B cell (primary cell): Measurements from ENCODE around the gene ZP4. TPM values are rescaled to one million over a fixed set of nuclear protein-coding genes. Genes with fewer than 3 reads are reported as not detected.

Source experiments
- ATAC-seq: fragments of 200-7000 bp; cut with Tn5 transposase; one replicate; pipeline ENCODE4 v1.10.0; 2021; ENCODE audit warnings: low read depth, mild to moderate bottlenecking, moderate number of reproducible peaks, moderate library complexity
- CTCF ChIA-PET: fragments of 350-600 bp; sonication (Branson Sonifier 250); formaldehyde crosslinking; loops from one replicate; lab custom pipeline; 2021; ENCODE audit warnings: antibody characterized with exemption, inconsistent platforms; lab: Charles Lee
- POLR2A ChIA-PET: fragments of 350-600 bp; sonication (Branson Sonifier 250); formaldehyde crosslinking; loops from one replicate; lab custom pipeline; 2021; ENCODE audit warnings: antibody characterized with exemption; lab: Charles Lee
- DNase-seq: peaks from one replicate; pipeline ENCODE4 v3.0.0; 2013
- H2AFZ ChIP-seq: 2 replicates; pipeline ENCODE4 v1.6.1; 2012; ENCODE audit warnings: mild to moderate bottlenecking, low read depth, low read length; ENCODE audit not compliant: insufficient read depth, poor library complexity, severe bottlenecking
- H3K27ac ChIP-seq, 2 donors: 1 replicate in 1 of 2; 2 replicates in 1 of 2; pipeline ENCODE4 v1.5.1; 2012 to 2013; ENCODE audit warnings: low read length in 2 of 2, mild to moderate bottlenecking in 2 of 2, moderate library complexity in 1 of 2
- H3K27me3 ChIP-seq, 4 experiments: fragments of 200-600 bp in 1 of 4; sonication (generic) in 1 of 4; replicated peaks in 1 of 4; 1 replicate in 2 of 4; 2 replicates in 2 of 4; pipeline versions ENCODE4 v1.6.1 to v1.7.0; 2013 to 2016; ENCODE audit warnings: low read length in 3 of 4, mild to moderate bottlenecking in 2 of 4, mixed read lengths in 1 of 4, moderate library complexity in 1 of 4; ENCODE audit not compliant: insufficient read depth in 4 of 4, control insufficient read depth in 3 of 4; ENCODE audit errors: control extremely low read depth in 1 of 4
- H3K36me3 ChIP-seq, 2 experiments: replicated peaks in 1 of 2; 1 replicate in 1 of 2; 2 replicates in 1 of 2; pipeline versions ENCODE4 v1.6.1 to v1.7.1; 2013; ENCODE audit warnings: low read length in 1 of 2; ENCODE audit not compliant: insufficient read depth in 2 of 2, control insufficient read depth in 1 of 2; ENCODE audit errors: control extremely low read depth in 1 of 2, extremely low read depth in 1 of 2
- H3K4me1 ChIP-seq, 2 donors: fragments of 200-600 bp in 1 of 2; sonication (generic) in 1 of 2; 1 replicate in 1 of 2; 2 replicates in 1 of 2; pipeline versions ENCODE4 v1.5.1 to v1.6.1; 2013 to 2017; ENCODE audit warnings: low read length in 2 of 2; ENCODE audit not compliant: control insufficient read depth in 2 of 2, insufficient read depth in 2 of 2
- H3K4me2 ChIP-seq: replicated peaks from 2 replicates; pipeline ENCODE3; 2012; ENCODE audit warnings: mild to moderate bottlenecking, low read depth, low read length; ENCODE audit not compliant: poor library complexity, severe bottlenecking
- H3K4me3 ChIP-seq, 5 experiments: fragments of 200-600 bp in 1 of 5; sonication (generic) in 1 of 5; 1 replicate in 3 of 5; 2 replicates in 2 of 5; pipeline versions ENCODE4 v1.5.1 to v1.7.0; 2011 to 2016; ENCODE audit warnings: low read length in 4 of 5, mild to moderate bottlenecking in 4 of 5, low read depth in 2 of 5, control low read depth in 1 of 5, moderate library complexity in 1 of 5; ENCODE audit not compliant: insufficient read depth in 1 of 5; ENCODE audit errors: control extremely low read depth in 1 of 5, extremely low read depth in 1 of 5
- H3K79me2 ChIP-seq: fragments of 200-600 bp; sonication (generic); one replicate; pipeline ENCODE4 v1.6.0; 2016; ENCODE audit warnings: low read length; ENCODE audit not compliant: control insufficient read depth, insufficient read depth
- H3K9ac ChIP-seq: fragments of 200-600 bp; sonication (generic); 2 replicates; pipeline ENCODE4 v1.6.1; 2017; ENCODE audit warnings: mild to moderate bottlenecking, low read length, moderate library complexity
- H3K9me3 ChIP-seq, 3 donors: one replicate each; pipeline versions ENCODE4 v1.6.1 to v1.7.1; 2013; ENCODE audit warnings: low read length in 2 of 3; ENCODE audit not compliant: control insufficient read depth in 2 of 3, insufficient read depth in 1 of 3; ENCODE audit errors: control extremely low read depth in 1 of 3
- H4K20me1 ChIP-seq: 2 replicates; pipeline ENCODE4 v1.6.0; 2012; ENCODE audit warnings: mild to moderate bottlenecking, low read length; ENCODE audit not compliant: insufficient read depth, control insufficient read depth, poor library complexity, severe bottlenecking
- H3K27ac Mint-ChIP-seq: one replicate; pipeline ENCODE4 v1.8.0; 2021; ENCODE audit warnings: mixed read lengths
- H3K27me3 Mint-ChIP-seq: one replicate; pipeline ENCODE4 v1.8.0; 2021; ENCODE audit warnings: mixed read lengths
- H3K4me1 Mint-ChIP-seq: one replicate; pipeline ENCODE4 v1.8.0; 2021; ENCODE audit warnings: mixed read lengths
- H3K4me3 Mint-ChIP-seq: one replicate; pipeline ENCODE4 v1.8.0; 2021; ENCODE audit warnings: mixed read lengths
- H3K9me3 Mint-ChIP-seq: one replicate; pipeline ENCODE4 v1.8.0; 2022; ENCODE audit warnings: mixed read lengths; ENCODE audit not compliant: insufficient read depth
- CTCF ChIP-seq: fragments of 200-600 bp; IDR thresholded peaks from one replicate; pipeline ENCODE4 v1.8.0; 2022; ENCODE audit warnings: antibody characterized with exemption, mild to moderate bottlenecking
- EZH2 ChIP-seq: IDR thresholded peaks from 2 replicates; pipeline ENCODE4 v1.6.1; 2012; ENCODE audit warnings: borderline replicate concordance, low read depth, mild to moderate bottlenecking, moderate library complexity, low read length; ENCODE audit not compliant: insufficient read depth, poor library complexity, severe bottlenecking
- WGBS: methylation state at CpG from one replicate; pipeline ENCODE4 v1.1.5; 2013; ENCODE audit warnings: missing lambda C conversion rate; ENCODE audit not compliant: insufficient coverage; 5-methylcytosine and 5-hydroxymethylcytosine counted together
- intact Hi-C: fragments of 100-400 bp; cut with micrococcal nuclease; formaldehyde crosslinking; loops from one replicate; pipeline ENCODE4 v1.10.0; 2022
- polyA plus RNA-seq: library from polyadenylated mRNA; depleted of rRNA; stranded (reverse); fragments of >200 nt; gene quantifications from 2 replicates; pipeline ENCODE4 v1.2.3, GENCODE V29; 2012
- total RNA-seq, 2 donors: library from RNA; stranded (reverse); fragments of 120-200 nt in 1 of 2; gene quantifications; 1 replicate in 1 of 2; 2 replicates in 1 of 2; pipeline versions ENCODE4 v1.2.3 to v1.2.4, GENCODE V29; 2013 to 2022

ZP4 gene
- total and polyA plus RNA-seq, 2 donors (not counting 1 experiment from before 2014, with no cell fraction given), result not detected

GRCh38 chr1:237857455-237857854 is 33.3 kb downstream of the ZP4 start:
- Histone ChIP-seq H3K27me3 (no peaks in the 10 kb centered on the region), H3K9me3 (no peaks in the 10 kb centered on the region), H3K4me1 (no peaks in the 10 kb centered on the region), H3K27ac (no peak overlapping the region), H3K4me2 (no peak overlapping the region), H3K36me3 (no peaks in the 10 kb centered on the region), H2AFZ (no peak overlapping the region), H4K20me1 (no peaks in the 10 kb centered on the region), H3K4me3 (no peak overlapping the region), H3K79me2 (no peaks in the 10 kb centered on the region), H3K9ac (no peak overlapping the region)
- intact Hi-C loops, result no loop called here
- CTCF ChIA-PET, result no interaction called here
- Mint-ChIP-seq H3K4me3 (no peak overlapping the region), H3K27ac (no peak overlapping the region), H3K27me3 (no peaks in the 10 kb centered on the region), H3K4me1 (no peaks in the 10 kb centered on the region), H3K9me3 (peaks cover 4% of the 10 kb centered on the region)
- ATAC-seq, result no peak
- WGBS, result 91% methylated on average over 5 of the region's 7 CpGs
- DNase-seq, result no peak
- POLR2A ChIA-PET, result no interaction called here
- TF ChIP-seq CTCF (no peak), EZH2 (no peak)

GRCh38 chr1:237852342-237852741 is 38.4 kb downstream of the ZP4 start:
- Histone ChIP-seq H3K27ac (no peak overlapping the region), H3K4me3 (no peak overlapping the region), H3K4me1 (no peaks in the 10 kb centered on the region), H3K27me3 (no peaks in the 10 kb centered on the region), H4K20me1 (no peaks in the 10 kb centered on the region), H3K9ac (no peak overlapping the region), H3K79me2 (no peaks in the 10 kb centered on the region), H3K4me2 (no peak overlapping the region), H3K36me3 (no peaks in the 10 kb centered on the region), H2AFZ (no peak overlapping the region), H3K9me3 (peaks cover 0 to 7% (median 0%) of the 10 kb centered on the region in 3 donors)
- no peak for TF ChIP-seq CTCF
- no peak for TF ChIP-seq EZH2
- no CpG with 5 or more reads among the region's 3 CpGs for WGBS
- Mint-ChIP-seq H3K27ac (no peak overlapping the region), H3K27me3 (no peaks in the 10 kb centered on the region), H3K4me1 (no peaks in the 10 kb centered on the region), H3K4me3 (no peak overlapping the region), H3K9me3 (peaks cover 2% of the 10 kb centered on the region)
- CTCF ChIA-PET, result no interaction called here
- intact Hi-C loops, result no loop called here
- DNase-seq (no peak), ATAC-seq (no peak)
- POLR2A ChIA-PET, result no interaction called here
